HG03432 (cell line): ENCODE results near the gene UNCX.

Experiments used
- ATAC-seq: cut with Tn5 transposase; IDR thresholded peaks from one replicate; pipeline ENCODE4 v1.9.1; 2021; ENCODE audit warnings: mild to moderate bottlenecking, moderate library complexity; ENCODE audit not compliant: unreplicated experiment

Gene UNCX

DNA sequence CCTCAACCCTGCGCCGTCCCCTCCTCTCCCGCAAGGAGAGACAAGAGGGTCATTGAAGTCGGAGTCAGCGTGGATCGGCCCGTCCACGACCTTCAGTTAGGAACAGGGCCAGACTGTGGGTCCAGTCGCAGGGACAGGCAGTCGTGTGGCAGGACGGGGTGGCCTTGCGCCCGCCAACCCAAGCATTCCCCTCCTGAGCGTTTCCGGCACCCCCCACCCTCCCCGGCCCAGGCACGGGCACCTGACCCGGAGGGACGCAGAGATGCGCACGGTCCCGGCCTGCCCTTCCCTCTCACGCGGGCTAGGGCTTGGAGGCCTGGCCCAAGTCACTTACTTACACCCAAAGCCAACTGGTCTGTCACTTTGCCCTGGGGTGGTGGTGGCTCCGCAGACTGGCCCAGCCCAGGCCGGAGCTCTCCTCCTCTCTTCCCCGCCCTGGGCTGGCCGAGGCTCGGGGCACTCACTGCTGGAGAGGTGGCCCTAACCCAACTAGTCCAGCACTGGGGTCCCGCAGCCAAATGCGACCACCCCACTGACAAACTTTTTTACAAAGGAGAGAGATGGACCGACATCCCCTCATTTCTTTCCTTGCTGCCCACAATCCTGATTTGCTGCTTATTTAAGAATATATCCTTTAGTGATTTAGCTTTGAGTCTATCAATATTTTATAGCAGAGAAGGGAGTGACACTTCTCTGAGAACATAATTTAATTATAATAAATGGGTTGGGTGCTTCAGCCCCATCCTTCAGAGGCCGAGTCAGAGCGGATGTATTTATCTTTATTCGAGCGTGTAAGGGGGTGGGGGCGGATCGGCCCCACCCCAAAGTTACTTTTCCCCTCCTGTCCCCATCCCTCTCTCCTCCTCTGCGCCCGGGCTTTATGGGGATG is 1.2 kb upstream of the UNCX start:
- no peak for ATAC-seq

DNA sequence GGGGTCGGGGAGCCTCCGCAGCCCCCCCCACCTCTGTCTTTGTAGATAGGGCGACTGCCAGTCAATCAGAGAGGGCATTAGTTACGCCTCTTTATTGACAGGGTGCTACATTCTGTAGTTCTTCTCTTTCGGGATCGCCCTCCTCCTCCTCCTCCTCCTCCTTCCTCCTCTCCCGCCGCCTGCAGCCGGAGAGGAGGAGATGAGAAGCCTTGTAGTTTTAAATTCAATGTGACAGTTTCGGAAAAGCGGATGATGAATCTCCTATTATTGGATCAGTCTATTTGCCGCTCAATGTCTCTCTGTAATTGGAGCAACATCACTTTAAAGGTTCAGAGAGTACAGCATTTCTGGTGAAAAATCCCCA is 587 bp upstream of the UNCX start:
- ATAC-seq = no peak

- no peak for ATAC-seq
Observed at GRCh38 chr7:1233333-1234048, 819 bp downstream of the UNCX start.

- no peak for ATAC-seq
Observed at GRCh38 chr7:1234049-1234880, 1.6 kb downstream of the UNCX start.

GRCh38 chr7:1234881-1235500 is 2.3 kb downstream of the UNCX start:
- ATAC-seq = no peak

GRCh38 chr7:1235501-1236131 is 2.9 kb downstream of the UNCX start:
- no peak for ATAC-seq

DNA sequence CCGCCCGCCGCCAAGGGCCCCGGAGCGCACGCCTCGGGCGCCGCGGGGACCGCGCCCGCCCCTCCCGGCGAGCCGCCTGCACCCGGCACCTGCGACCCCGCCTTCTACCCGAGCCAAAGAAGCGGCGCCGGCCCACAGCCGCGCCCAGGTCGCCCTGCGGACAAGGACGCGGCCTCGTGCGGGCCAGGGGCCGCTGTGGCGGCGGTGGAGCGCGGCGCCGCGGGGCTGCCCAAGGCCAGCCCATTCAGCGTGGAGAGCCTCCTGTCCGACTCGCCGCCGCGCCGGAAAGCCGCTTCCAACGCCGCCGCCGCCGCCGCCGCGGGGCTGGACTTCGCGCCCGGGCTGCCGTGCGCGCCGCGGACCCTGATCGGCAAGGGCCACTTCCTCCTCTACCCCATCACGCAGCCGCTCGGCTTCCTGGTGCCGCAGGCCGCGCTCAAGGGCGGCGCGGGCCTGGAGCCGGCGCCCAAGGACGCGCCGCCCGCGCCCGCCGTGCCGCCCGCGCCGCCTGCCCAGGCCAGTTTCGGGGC is 3.5 kb downstream of the UNCX start:
- ATAC-seq = no peak

GRCh38 chr7:1236831-1237701 is 4.4 kb downstream of the UNCX start:
- no peak for ATAC-seq

DNA sequence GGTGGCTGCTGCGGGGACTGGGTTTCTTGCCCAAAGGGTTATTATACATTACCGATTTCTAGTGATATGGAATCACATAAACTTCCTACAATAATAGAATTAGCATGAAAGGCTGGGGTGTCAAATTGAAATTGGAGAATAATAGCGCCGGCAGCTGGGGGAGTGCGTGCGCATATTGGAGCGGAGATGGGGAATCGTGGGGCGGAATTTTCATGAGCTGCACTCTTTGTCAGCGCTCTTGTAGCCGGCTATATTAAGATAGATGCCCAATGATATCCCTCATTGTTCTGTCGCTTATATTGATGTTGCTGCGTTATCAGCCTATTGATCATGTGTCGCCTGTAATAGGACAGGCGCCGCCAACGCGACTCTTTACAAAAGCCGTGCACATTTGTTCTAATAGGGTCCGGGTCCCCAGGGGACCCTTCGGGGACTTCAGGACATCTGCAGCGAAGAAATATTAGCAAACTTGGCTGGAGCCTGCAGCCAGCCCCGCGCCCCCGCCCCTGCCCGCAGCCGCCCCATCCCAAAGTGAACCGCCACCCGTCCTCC is 5.1 kb downstream of the UNCX start:
- no peak for ATAC-seq

GRCh38 chr7:1238450-1238882 is 5.8 kb downstream of the UNCX start:
- no peak for ATAC-seq

GRCh38 chr7:1238931-1239802 is 6.5 kb downstream of the UNCX start:
- no peak for ATAC-seq

DNA sequence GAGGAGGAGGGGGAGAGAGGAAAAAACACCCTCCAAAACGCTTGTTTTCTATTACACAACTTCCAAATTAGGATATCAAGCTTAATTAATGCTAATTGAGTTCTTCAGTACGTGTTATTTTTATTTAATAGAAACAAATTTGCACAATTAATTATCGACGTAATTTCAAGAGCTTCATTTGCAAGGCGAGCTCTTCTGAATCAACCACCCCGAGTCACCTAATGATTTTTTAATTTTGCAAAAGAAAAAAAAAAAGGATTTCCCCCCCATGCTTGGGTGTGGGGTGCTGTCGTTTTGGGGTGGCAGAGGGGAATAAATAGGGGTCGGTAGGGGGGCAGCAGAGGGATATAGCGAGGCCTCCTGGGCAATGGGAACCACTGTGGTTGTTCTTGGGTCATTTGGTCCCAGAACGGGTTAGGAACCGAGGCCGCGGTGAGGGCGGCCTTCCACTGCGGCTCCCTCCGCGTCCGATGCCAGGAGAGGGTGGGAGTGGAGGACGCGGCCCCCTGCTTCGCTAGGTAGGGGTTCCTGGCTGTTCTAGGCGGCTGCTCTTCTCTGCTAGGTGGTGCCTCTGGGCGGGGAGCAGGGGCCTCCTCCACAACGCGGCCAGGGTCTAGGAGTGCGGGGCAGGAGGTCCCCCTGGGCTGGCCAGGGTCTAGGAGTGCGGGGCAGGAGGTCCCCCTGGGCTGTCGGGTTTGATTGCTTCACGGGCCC is 7.3 kb downstream of the UNCX start:
- no peak for ATAC-seq

DNA sequence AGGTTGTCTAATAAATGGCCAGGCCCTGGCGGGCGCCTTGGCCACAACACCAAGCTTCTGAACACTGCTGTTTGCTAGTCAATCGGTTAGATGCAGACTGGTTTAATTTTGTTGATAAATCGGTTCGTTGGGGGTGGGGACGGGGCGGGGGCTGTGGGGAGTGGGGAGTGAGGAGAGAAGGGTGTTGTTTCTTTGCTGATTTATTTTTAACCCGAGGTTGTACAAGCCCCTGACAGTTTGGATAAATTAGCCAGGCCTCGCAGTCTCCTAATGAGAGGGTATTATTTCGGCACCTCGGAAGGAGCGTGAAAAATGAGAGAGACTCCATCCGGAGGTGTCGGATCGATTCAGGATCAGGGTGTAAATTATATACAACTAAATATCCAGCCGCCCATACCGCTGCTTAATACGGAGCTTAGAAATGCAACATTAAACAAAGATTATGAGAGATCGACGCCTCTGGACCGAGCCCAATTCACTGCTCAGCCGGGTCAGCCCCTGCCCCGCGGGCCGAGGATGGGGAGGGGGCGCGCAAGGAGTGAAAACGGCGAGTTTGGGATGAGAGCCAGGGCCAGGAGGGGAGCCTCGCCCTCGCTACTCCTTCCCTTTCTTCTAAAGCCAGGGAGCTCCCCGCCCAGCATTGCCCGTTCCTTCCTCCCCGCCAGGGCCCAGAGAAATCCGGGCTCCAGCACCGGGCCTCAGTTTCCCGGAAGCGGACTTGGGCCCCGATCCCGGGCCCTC is 8.0 kb downstream of the UNCX start:
- ATAC-seq = no peak

GRCh38 chr7:1241258-1241602 is 8.6 kb downstream of the UNCX start:
- ATAC-seq = no peak

DNA sequence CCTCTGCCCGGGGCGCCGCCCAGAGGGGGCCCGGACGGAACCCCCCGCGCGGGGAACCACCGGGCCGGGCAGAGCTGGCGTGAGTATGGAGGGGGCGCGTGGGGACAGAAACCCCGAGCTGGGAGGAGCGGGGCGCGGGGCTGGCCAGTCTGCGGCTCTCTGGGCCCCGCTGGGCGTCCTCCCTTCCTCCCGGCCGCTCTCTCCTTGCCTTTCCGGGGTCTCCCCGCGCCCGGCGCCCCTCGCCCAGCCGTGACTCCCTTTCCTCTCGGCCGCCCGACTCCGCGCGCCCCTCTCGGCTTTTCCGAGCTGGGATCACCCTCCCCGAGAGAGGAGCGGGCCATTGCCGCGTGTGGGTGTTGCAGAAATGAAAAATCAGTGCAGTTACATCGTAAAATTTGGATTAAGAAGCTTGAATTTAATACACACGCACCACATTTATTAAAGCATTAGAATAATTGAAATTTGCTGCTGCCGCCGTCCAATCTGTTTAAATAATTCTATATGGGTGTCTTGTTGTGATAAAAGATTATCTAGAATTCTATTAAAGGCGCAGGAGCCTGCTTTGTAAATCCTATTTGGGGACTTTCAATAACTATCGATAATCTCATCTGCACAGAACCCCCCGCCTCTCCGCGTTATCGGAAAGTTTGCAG is 9.1 kb downstream of the UNCX start:
- ATAC-seq = no peak

DNA sequence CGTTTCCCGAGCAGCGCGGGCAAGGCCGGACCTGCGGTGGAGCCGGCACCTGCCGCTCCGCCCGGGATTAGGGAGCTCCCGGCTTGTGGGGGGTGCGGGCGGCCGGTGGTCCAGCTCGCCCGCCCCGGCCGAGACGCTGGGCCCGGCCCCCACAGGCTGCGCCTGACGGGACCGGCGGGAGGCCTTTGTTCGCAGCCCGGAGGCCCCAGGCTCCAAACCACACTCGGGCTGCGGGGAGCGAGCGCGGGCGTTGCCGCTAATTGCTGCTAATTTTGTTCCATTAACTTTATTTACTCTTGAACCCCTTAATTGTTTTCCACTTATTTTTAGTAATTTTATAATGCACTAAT is 9.6 kb downstream of the UNCX start:
- ATAC-seq = no peak
